Endothelial cell of umbilical vein (primary cell): ENCODE measurements around the gene SLC24A3. TPM values are rescaled to one million over a fixed set of nuclear protein-coding genes. Genes with fewer than 3 reads are reported as not detected.

Experiments
- BruUV-seq: library from RNA; stranded (reverse); fragments of 400-500 nt; replicated peaks from 2 replicates; lab custom pipeline; 2021; lab: Mats Ljungman, UMichigan
- CTCF ChIA-PET: fragments of 300-600, 350-600 bp; sonication (Branson Sonifier 250); formaldehyde crosslinking; loops from one replicate; lab custom pipeline; 2021; ENCODE audit warnings: antibody characterized with exemption, inconsistent platforms; lab: Charles Lee
- POLR2A ChIA-PET: fragments of 300-600, 350-600 bp; sonication (Branson Sonifier 250); formaldehyde crosslinking; loops from one replicate; lab custom pipeline; 2021; ENCODE audit warnings: antibody characterized with exemption, inconsistent platforms; lab: Charles Lee
- DNase-seq: peaks from one replicate; pipeline ENCODE4 v3.0.0-alpha.2; 2011; ENCODE audit warnings: low read depth, low spot score
- FAIRE-seq: peaks from 2 replicates; lab custom pipeline; 2011; peaks lifted over from hg19 to GRCh38; lab: Jason Lieb, UNC
- H2AFZ ChIP-seq: 2 replicates; pipeline ENCODE4 v1.6.0; 2012; ENCODE audit warnings: low read depth, low read length, control low read depth, inconsistent platforms
- H3K27ac ChIP-seq: 2 replicates; pipeline ENCODE4 v1.5.1; 2011; ENCODE audit warnings: low read depth, mild to moderate bottlenecking, control low read depth, low read length, moderate library complexity; ENCODE audit not compliant: insufficient read depth
- H3K27me3 ChIP-seq, 2 experiments: 2 replicates each; pipeline versions ENCODE4 v1.6.0 to v1.6.1; 2011; ENCODE audit warnings: low read length in 2 of 2, mixed read lengths in 1 of 2; ENCODE audit not compliant: control insufficient read depth in 2 of 2, insufficient read depth in 2 of 2
- H3K36me3 ChIP-seq, 2 experiments: 2 replicates in 1 of 2; 3 replicates in 1 of 2; pipeline ENCODE4 v1.5.1; 2011; ENCODE audit warnings: low read length in 2 of 2, mild to moderate bottlenecking in 1 of 2, moderate library complexity in 1 of 2; ENCODE audit not compliant: control insufficient read depth in 2 of 2, insufficient read depth in 2 of 2; ENCODE audit errors: extremely low read depth in 1 of 2
- H3K4me1 ChIP-seq: 3 replicates; pipeline ENCODE4 v1.5.1; 2011; ENCODE audit warnings: mild to moderate bottlenecking, low read length; ENCODE audit not compliant: control insufficient read depth, insufficient read depth; ENCODE audit errors: extremely low read depth
- H3K4me2 ChIP-seq: 2 replicates; pipeline ENCODE4 v1.6.1; 2011; ENCODE audit warnings: low read length, control low read depth, mixed read lengths; ENCODE audit not compliant: insufficient read depth
- H3K4me3 ChIP-seq, 3 experiments: fragments of 200-600 bp in 1 of 3; sonication (generic), shearing (Covaris generic) in 1 of 3; replicated peaks in 1 of 3; 2 replicates each; pipeline ENCODE4 v1.5.1; 2011 to 2016; ENCODE audit warnings: control low read depth in 3 of 3, low read length in 3 of 3, mild to moderate bottlenecking in 2 of 3, inconsistent platforms in 1 of 3, low read depth in 1 of 3, moderate library complexity in 1 of 3; ENCODE audit not compliant: insufficient read depth in 1 of 3
- H3K79me2 ChIP-seq: 2 replicates; pipeline ENCODE4 v1.6.0; 2012; ENCODE audit warnings: low read length, inconsistent platforms; ENCODE audit not compliant: control insufficient read depth, insufficient read depth
- H3K9ac ChIP-seq: replicated peaks from 2 replicates; pipeline ENCODE3; 2011; ENCODE audit warnings: low read length, control low read depth; ENCODE audit not compliant: insufficient read depth; ENCODE audit errors: extremely low read depth
- H3K9me1 ChIP-seq: replicated peaks from 3 replicates; pipeline ENCODE4 v1.6.0; 2011; ENCODE audit warnings: mild to moderate bottlenecking, low read length; ENCODE audit not compliant: control insufficient read depth, insufficient read depth; ENCODE audit errors: extremely low read depth
- H3K9me3 ChIP-seq: replicated peaks from 2 replicates; pipeline ENCODE4 v1.5.1; 2012; ENCODE audit warnings: low read length, inconsistent platforms; ENCODE audit not compliant: control insufficient read depth, insufficient read depth
- H4K20me1 ChIP-seq: replicated peaks from 2 replicates; pipeline ENCODE3; 2011; ENCODE audit warnings: mild to moderate bottlenecking, low read length; ENCODE audit not compliant: control insufficient read depth, insufficient read depth; ENCODE audit errors: extremely low read depth
- EZH2 ChIP-seq: IDR thresholded peaks from 2 replicates; pipeline ENCODE4 v1.6.1; 2012; ENCODE audit warnings: borderline replicate concordance, low read depth, mild to moderate bottlenecking, moderate library complexity, low read length, inconsistent platforms; ENCODE audit not compliant: severe bottlenecking
- FOS ChIP-seq: IDR thresholded peaks from 2 replicates; pipeline ENCODE4 v1.6.1; 2011; ENCODE audit warnings: mild to moderate bottlenecking, low read length, moderate library complexity, borderline replicate concordance; ENCODE audit not compliant: insufficient read depth
- GATA2 ChIP-seq: IDR thresholded peaks from 2 replicates; pipeline ENCODE4 v1.7.0; 2011; ENCODE audit warnings: low read depth, mild to moderate bottlenecking, moderate library complexity, mixed read lengths, low read length; ENCODE audit not compliant: insufficient read length, insufficient read depth
- POLR2AphosphoS5 ChIP-seq: IDR thresholded peaks from 2 replicates; pipeline ENCODE4 v1.6.1; 2012; ENCODE audit warnings: low read depth, mild to moderate bottlenecking, control low read depth, low read length, moderate library complexity; ENCODE audit not compliant: insufficient read depth
- dilution Hi-C: fragments of 300-500 bp; cut with MboI; formaldehyde crosslinking; loops from one replicate; pipeline ENCODE4 v1.15.0; 2019; ENCODE audit warnings: low sequenced_read_pairs; ENCODE audit not compliant: extremely low pct_ligation_motif_present
- intact Hi-C: fragments of 100-400 bp; cut with micrococcal nuclease; formaldehyde crosslinking; loops from one replicate; pipeline ENCODE4 v1.10.0; 2022
- polyA plus RNA-seq, 4 experiments: library from polyadenylated mRNA; depleted of rRNA in 3 of 4; stranded (reverse) in 3 of 4; unstranded in 1 of 4; fragments of >200 nt; gene quantifications; 2 replicates each; pipeline versions ENCODE4 v1.2.1 to v1.2.3, GENCODE V29; 2011 to 2012; ENCODE audit warnings: missing spikeins in 1 of 4
- total RNA-seq: library from RNA; stranded (reverse); gene quantifications from 2 replicates; pipeline ENCODE4 v1.2.3, GENCODE V29; 2021

SLC24A3 gene
- total and polyA plus RNA-seq, 2 donors (not counting 3 experiments of a cell fraction or from before 2014, with no cell fraction given), result not detected

DNA sequence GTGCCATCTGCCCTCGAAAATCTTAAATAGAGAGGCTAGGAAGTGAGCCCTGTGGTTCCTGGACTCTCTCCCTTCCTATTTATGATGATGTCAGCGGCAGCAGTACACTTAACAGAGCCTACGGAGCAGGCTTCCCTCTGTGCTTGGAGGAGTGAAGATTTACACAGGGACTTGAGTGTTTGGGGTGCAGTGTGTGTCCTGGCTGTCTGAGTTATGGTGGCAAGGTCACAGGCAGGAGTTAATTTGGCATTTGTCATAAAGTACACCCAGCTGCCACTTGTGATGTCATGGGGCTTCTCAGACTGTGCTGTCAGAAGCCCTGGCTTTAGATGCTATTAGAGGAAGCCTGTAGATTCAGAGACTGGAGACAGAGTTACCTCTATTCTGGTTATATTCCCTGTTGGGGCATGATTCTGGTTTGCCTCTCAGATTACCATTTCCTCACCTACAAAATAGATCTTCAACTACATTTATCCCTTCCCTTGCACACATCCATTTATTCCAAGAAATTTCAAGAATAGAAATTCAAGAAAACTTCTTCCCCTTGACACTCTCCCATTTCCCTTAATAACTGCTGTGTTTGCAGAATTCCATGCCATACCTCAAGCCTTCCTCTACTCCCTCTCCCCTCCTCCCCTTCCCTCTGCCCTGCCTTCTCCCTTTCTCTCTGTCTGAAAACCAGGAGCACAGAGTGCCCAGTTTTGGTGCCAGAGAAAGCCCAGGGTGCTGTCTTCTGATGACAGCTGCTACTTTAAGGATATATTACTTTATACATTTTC, 72.1 kb downstream of the SLC24A3 start:
- Histone ChIP-seq H3K27ac (no peak overlapping the region), H3K9me1 (no peaks in the 10 kb centered on the region), H2AFZ (no peak overlapping the region), H3K4me1 (no peaks in the 10 kb centered on the region), H3K36me3 (no peaks in the 10 kb centered on the region), H3K9me3 (no peaks in the 10 kb centered on the region), H3K4me3 (no peak overlapping the region), H4K20me1 (no peaks in the 10 kb centered on the region), H3K27me3 (no peaks in the 10 kb centered on the region), H3K4me2 (no peak overlapping the region), H3K9ac (no peak overlapping the region), H3K79me2 (no peaks in the 10 kb centered on the region)
- no peak for FAIRE-seq
- ChIA-PET CTCF (no interaction called here), POLR2A (no interaction called here)
- BruUV-seq, result no TSS peak
- dilution Hi-C loops, result no loop called here
- no peak for TF ChIP-seq FOS
- no peak for TF ChIP-seq POLR2AphosphoS5
- intact Hi-C loops, result no loop called here
- no peak for DNase-seq

DNA sequence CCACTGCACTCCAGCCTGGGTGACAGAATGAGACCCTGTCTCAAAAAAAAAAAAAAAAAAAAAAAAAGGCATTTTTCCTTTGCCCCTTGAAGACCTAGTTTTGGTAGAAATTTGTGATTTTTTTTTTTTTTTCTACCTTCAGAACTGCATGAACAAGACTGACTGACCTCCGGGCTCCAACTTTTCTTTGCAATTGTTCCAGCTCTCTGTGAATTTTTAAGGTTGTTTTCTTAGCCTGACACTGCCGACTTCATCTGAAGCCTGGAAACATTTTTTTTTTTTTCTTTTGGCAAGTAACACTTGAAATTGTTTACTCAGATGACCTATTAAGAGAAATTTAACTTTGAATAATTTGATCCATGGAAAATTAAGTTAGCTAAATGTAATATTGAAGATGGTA, 73.0 kb downstream of the SLC24A3 start:
- dilution Hi-C loops, result no loop called here
- CTCF ChIA-PET, result no interaction called here

More for the DNA sequence above, 73.0 kb downstream of the SLC24A3 start:
- H3K4me2 ChIP-seq, result no peak overlapping the region
- no peak for TF ChIP-seq GATA2
- TF ChIP-seq EZH2, result no peak
- no peaks in the 10 kb centered on the region for H3K9me1 ChIP-seq
- intact Hi-C loops, result no loop called here
- no peaks in the 10 kb centered on the region for H3K9me3 ChIP-seq
- H3K4me3 ChIP-seq, result no peak overlapping the region
- no peaks in the 10 kb centered on the region for H3K27me3 ChIP-seq
- H2AFZ ChIP-seq, result no peak overlapping the region
- H3K36me3 ChIP-seq, result no peaks in the 10 kb centered on the region
- FAIRE-seq (no peak), DNase-seq (no peak)
- BruUV-seq, result no TSS peak
- H3K79me2 ChIP-seq, result no peaks in the 10 kb centered on the region
- no peaks in the 10 kb centered on the region for H3K4me1 ChIP-seq
- no peaks in the 10 kb centered on the region for H4K20me1 ChIP-seq
- POLR2A ChIA-PET, result no interaction called here
- no peak overlapping the region for H3K27ac ChIP-seq
- H3K9ac ChIP-seq, result no peak overlapping the region
